ENCODE data around the gene RAB11B. TPM values are rescaled to one million over a fixed set of nuclear protein-coding genes. Genes with fewer than 3 reads are reported as not detected.
A peak's percentile ranks its signal among the peaks of the same experiment; 100 is the strongest.
"Not testable (repeated sequence)": the region's sequence is repeated elsewhere in the genome, so short reads cannot be mapped to it uniquely, and the experiment has no call there.

Gene RAB11B
- polyA plus RNA-seq, 6 donors from 2014 or later, result 47.9 to 81.2 (median 58.2) TPM

DNA sequence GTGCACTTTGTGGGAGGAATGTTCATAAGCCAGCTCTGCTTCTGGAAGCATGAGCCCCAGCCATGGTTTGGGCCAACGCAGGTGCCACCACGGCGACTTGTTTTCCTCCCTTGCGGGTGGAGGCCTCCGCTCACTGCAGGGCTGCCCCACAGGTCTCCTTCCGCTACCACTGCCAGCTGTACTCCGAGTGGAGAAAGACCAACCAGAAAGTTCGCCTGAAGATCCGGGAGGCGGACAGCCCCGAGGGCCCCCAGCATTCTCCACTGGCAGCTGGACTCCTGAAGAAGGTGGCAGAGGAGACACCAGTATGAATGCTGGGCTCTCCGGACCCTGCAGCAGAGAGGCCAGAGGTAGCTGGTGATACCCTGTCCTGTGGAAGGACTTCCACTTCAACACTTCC is 48.1 kb downstream of the RAB11B start:
- H3K27ac Mint-ChIP-seq, result no peak overlapping the region
- ATAC-seq (ENCODE audit: low read depth in 2 of 2), result no peak
- H3K36me3 Mint-ChIP-seq, result peaks cover 0 to 7% of the 10 kb centered on the region in 2 donors
- no peak overlapping the region for H3K4me3 Mint-ChIP-seq
- no peak for DNase-seq
- H3K27me3 Mint-ChIP-seq, result no peaks in the 10 kb centered on the region
- H3K4me1 Mint-ChIP-seq, result peaks cover 0 to 8% (median 4%) of the 10 kb centered on the region in 3 donors
- no peaks in the 10 kb centered on the region for H3K9me3 Mint-ChIP-seq

DNA sequence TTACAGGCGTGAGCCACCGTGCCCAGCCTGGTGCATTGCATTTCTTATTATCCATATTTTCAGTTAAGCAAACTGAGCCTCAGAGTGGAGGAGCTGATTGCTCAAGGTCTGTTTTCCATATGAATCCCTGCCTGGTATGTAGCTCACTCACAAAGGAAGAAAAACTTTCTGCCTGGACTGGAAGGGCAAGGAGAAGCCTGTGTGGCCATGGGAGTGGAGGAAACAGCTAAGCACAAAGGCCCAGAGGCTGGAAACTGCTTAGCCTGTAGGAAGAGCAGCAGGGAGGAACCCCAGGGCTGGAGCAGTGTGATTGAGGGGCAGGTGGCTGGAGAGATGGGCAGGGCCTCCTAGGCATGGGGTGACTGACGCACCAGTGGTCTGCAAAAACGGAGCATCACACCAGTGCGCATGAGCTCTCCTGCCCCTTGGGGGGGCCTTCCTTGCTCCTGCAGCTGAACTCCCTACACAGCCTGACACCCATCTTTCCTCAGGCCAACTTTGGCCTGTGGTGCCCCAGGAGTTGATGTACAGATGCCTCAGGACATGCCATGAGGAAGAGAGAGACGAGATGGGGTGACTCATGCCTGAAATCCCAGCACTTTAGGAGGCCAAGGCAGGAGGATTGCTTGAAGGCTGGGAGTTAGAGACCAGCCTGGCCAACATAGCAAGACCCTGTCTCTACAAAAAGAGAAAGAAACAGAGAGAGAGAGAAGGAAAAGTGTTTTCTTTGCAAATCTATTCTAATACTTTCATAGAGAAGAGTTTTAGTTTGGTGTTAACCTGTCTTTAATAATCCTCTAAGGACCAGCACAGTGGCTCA is 51.8 kb downstream of the RAB11B start:
- H3K4me3 Mint-ChIP-seq, result peak overlapping the region in 6 of 8 donors; percentile 0 to 77 (median 40)
- no peak for ATAC-seq (ENCODE audit: low read depth in 2 of 2)
- no peaks in the 10 kb centered on the region for H3K27me3 Mint-ChIP-seq
- peaks cover 20 to 25% (median 22%) of the 10 kb centered on the region in 3 donors for H3K4me1 Mint-ChIP-seq
- H3K27ac Mint-ChIP-seq, result peak overlapping the region in 2 of 6 donors; percentile 44
- peaks cover 0 to 13% of the 10 kb centered on the region in 2 donors for H3K36me3 Mint-ChIP-seq
- no peak for DNase-seq
- H3K9me3 Mint-ChIP-seq, result no peaks in the 10 kb centered on the region

DNA sequence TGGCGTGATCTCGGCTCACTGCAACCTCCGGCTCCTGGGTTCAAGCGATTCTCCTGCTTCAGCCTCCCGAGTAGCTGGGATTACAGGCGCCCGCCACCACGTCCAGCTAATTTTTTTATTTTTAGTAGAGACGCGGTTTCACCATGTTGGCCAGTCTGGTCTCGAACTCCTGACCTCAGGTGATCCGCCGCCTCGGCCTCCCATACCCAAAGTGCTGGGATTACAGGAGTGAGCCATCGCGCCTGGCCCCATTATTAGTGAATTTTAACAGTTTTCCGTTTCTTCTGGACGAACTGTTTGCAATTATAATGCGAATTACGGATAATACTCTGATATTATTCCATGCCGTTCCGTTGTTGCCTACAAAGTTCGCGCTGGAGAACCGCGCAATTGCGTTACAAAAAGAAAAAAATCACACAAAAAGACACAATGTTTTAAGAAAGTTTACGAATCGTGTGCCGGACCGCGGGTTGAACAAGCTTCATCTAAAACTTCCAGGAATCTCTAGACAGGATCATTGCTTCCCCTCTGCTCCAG is 54.0 kb downstream of the RAB11B start:
- not testable (repeated sequence) for DNase-seq; H3K27me3 Mint-ChIP-seq; H3K9me3 Mint-ChIP-seq; ATAC-seq (ENCODE audit: low read depth in 2 of 2)
- peaks cover 0 to 13% of the 10 kb centered on the region in 2 donors for H3K36me3 Mint-ChIP-seq
- H3K4me1 Mint-ChIP-seq, result peaks cover 34 to 43% (median 41%) of the 10 kb centered on the region in 3 donors
- peak overlapping the region; percentile 90 to 99 (median 98) for H3K27ac Mint-ChIP-seq
- H3K4me3 Mint-ChIP-seq, result peak overlapping the region; percentile 87 to 99 (median 96)

DNA sequence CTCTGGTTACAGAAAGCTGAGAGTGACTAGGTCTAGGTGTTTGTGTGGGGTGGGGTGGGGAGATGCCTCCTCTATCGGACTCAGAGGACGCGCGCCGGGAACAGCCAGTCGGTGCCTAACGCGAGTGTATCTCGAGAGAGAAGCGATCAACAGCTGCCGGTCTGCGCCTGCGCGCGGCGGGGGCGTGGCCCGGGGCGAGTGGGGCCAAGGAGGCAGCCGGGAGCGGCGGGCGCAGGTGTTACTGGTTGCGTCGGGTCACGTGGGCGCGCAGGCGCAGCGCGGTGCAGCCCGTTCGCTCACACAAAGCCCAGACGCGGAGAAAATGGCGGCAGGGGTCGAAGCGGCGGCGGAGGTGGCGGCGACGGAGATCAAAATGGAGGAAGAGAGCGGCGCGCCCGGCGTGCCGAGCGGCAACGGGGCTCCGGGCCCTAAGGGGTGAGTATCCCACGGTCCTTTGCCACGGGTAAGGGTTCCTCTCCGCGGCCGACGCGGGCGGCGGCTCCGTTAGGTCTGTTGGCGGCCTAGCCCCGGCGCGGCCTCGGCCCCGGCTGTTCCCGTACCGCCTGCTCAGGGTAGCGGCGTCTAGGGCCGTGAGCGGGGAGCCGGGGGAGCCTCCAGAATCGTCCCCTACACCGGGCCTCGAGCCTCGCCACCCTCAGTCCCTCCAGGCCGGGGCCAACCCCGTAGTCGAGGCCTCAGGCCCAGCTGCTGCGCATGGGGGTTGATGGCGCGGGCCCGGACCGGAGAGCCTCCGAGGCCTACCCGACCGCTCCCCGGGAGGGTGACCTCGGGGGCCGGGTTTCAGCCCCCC is 54.7 kb downstream of the RAB11B start, which contains the start of gene HNRNPM:
TSS of gene HNRNPM (plus strand) at position 299 of the 811 bp plus-strand sequence. CDS start at position 323, 24 bp downstream.
- peak within 1 kb of the TSS; percentile 91 to 99 (median 96) for H3K4me3 Mint-ChIP-seq
- peak; percentile 100 for DNase-seq
- H3K4me1 Mint-ChIP-seq, result peaks cover 37 to 47% (median 44%) of the 10 kb centered on the region in 3 donors
- H3K27ac Mint-ChIP-seq, result peak within 1 kb of the TSS; percentile 96 to 99 (median 99)
- peak; percentile 88 to 90 for ATAC-seq (ENCODE audit: low read depth in 2 of 2)
- no peaks in the 10 kb centered on the region for H3K27me3 Mint-ChIP-seq
- peaks cover 0 to 13% of the 10 kb centered on the region in 2 donors for H3K36me3 Mint-ChIP-seq
- H3K9me3 Mint-ChIP-seq, result no peaks in the 10 kb centered on the region

DNA sequence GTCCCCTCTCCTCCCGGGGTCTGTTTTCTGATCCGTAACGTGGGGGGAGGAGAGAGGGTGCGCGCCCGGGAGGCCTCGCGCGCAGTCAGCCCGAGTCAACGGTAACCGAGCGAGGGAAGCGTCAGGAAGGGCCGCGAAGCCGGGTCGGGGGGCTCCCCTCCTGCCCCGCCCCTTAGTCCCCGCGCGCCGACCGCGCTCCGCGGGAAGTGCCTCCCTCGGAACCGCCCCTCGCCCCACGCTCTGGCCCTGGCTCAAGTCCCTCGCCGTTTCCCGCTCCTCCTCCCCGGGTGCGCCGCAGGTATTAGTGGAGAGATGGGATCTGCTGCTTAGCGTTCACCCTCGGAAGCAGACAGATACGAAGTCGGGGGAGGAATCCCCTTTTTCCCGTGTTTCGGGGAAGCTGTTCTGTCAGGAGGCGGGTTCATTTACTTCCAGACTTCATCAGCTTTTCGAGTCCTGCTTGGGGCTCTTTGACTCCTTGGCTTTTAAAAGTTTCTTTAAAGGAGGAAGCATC is 55.4 kb downstream of the RAB11B start:
- peak overlapping the region; percentile 74 to 97 (median 94) for H3K27ac Mint-ChIP-seq
- peaks cover 41 to 52% (median 48%) of the 10 kb centered on the region in 3 donors for H3K4me1 Mint-ChIP-seq
- H3K27me3 Mint-ChIP-seq, result no peaks in the 10 kb centered on the region
- ATAC-seq (ENCODE audit: low read depth in 2 of 2) (peak; percentile 4 to 16), DNase-seq (peak; percentile 44)
- peaks cover 0 to 13% of the 10 kb centered on the region in 2 donors for H3K36me3 Mint-ChIP-seq
- H3K9me3 Mint-ChIP-seq, result no peaks in the 10 kb centered on the region
- peak overlapping the region; percentile 91 to 99 (median 95) for H3K4me3 Mint-ChIP-seq

DNA sequence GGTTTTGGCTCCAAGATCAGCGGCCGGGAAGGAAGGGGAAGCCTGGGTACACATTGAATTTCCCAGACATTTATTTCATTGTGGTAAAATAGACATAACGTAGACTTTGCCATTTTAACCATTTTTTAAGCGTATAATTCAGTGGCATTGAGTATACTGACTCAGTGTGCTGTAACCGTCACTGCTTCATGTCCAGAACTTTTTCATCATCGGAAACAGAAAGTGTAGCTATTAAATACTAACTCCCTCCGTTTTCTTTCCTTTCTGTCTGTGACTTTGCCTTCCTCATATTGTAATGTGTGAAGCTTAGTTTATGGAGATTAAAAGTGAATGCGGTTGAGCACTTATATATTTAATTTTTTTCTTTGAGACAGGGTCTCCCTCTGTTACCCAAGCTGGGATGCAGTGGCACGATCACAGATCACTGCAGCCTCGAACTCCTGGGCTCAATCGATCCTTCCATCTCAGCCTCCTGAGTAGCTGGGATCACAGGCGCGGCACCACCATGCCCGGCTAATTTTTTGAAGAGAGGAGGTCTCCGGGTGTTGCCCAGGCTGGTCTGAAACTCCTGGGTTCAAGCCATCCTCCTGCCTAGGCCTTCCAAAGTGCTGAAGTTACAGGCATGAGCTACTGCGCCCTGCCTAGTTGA is 56.0 kb downstream of the RAB11B start:
- ATAC-seq (ENCODE audit: low read depth in 2 of 2) (no peak), DNase-seq (no peak)
- Mint-ChIP-seq H3K9me3 (no peaks in the 10 kb centered on the region), H3K4me3 (peak overlapping the region; percentile 91 to 99 (median 95)), H3K27ac (peak overlapping the region; percentile 74 to 97 (median 94)), H3K4me1 (peaks cover 43 to 58% (median 52%) of the 10 kb centered on the region in 3 donors), H3K36me3 (peaks cover 0 to 13% of the 10 kb centered on the region in 2 donors), H3K27me3 (no peaks in the 10 kb centered on the region)

- Mint-ChIP-seq H3K4me3 (peak overlapping the region in 4 of 8 donors; percentile 25 to 80 (median 46)), H3K27me3 (no peaks in the 10 kb centered on the region), H3K27ac (peak overlapping the region in 3 of 6 donors; percentile 12 to 21 (median 19)), H3K36me3 (peaks cover 0 to 9% of the 10 kb centered on the region in 2 donors), H3K4me1 (peaks cover 64 to 82% (median 79%) of the 10 kb centered on the region in 3 donors), H3K9me3 (no peaks in the 10 kb centered on the region)
- no peak for DNase-seq
- ATAC-seq (ENCODE audit: low read depth in 2 of 2), result no peak
Observed at GRCh38 chr19:8449830-8450229, 59.7 kb downstream of the RAB11B start.

- H3K9me3 Mint-ChIP-seq, result no peaks in the 10 kb centered on the region
- DNase-seq, result no peak
- ATAC-seq (ENCODE audit: low read depth in 2 of 2), result no peak
- peak overlapping the region in 5 of 6 donors; percentile 40 to 89 (median 70) for H3K27ac Mint-ChIP-seq
- no peaks in the 10 kb centered on the region for H3K27me3 Mint-ChIP-seq
- H3K36me3 Mint-ChIP-seq, result peaks cover 3 to 5% of the 10 kb centered on the region in 2 donors
- peaks cover 63 to 88% (median 76%) of the 10 kb centered on the region in 3 donors for H3K4me1 Mint-ChIP-seq
- peak overlapping the region in 5 of 8 donors; percentile 15 to 66 (median 35) for H3K4me3 Mint-ChIP-seq
Observed at GRCh38 chr19:8451377-8451776, 61.2 kb downstream of the RAB11B start.

DNA sequence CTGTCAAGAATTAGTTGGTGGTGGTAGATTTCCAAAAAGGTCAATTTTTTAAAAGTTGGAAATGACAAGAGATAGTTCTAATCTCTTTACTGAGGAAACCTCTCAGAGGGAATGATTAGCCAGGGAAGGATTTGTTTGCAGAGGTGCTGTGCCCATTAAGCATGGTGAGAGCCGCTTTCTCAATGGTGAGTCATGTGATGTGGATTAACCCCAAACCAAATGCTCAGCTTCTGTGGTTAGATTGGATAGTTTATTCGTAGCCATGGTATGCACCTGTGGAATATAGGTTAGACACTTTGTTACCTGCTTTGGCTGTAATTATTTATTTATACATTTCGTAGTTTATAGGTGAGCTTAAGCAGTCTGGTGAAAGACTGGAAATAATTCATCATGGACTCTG is 61.7 kb downstream of the RAB11B start:
- H3K36me3 Mint-ChIP-seq, result peaks cover 6 to 8% of the 10 kb centered on the region in 2 donors
- H3K4me3 Mint-ChIP-seq, result peak overlapping the region in 2 of 8 donors; percentile 20 to 66
- ATAC-seq (ENCODE audit: low read depth in 2 of 2) (no peak), DNase-seq (no peak)
- H3K27ac Mint-ChIP-seq, result peak overlapping the region in 2 of 6 donors; percentile 40 to 70
- peaks cover 62 to 88% (median 71%) of the 10 kb centered on the region in 3 donors for H3K4me1 Mint-ChIP-seq
- no peaks in the 10 kb centered on the region for H3K27me3 Mint-ChIP-seq
- H3K9me3 Mint-ChIP-seq, result no peaks in the 10 kb centered on the region

GRCh38 chr19:8452446-8453123 is 62.4 kb downstream of the RAB11B start:
- Mint-ChIP-seq H3K27ac (peak overlapping the region in 2 of 6 donors; percentile 21 to 78), H3K27me3 (no peaks in the 10 kb centered on the region), H3K9me3 (no peaks in the 10 kb centered on the region)

DNA sequence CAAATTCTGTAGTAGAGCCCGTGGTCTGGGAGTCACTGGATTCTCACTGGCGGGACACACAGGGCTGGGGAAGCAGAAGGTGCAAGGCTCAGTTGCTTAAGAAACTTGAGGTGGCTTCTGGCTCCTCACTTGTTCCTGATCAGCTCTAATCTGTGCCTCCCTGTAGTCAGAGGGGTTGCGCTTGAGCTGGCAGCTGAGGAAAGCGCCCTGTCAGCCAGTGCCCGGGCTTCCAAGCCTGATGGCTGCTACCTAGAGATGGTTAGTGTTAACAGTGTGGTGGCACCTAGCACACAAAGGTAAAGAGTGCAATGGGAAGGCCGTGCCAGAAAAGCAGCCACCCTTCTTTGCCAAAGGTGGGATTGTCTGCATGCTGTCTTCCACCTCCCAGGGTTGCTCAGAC is 63.5 kb downstream of the RAB11B start:
- Mint-ChIP-seq H3K4me3 (peak overlapping the region in 3 of 8 donors; percentile 12 to 22 (median 18)), H3K9me3 (no peaks in the 10 kb centered on the region), H3K27me3 (no peaks in the 10 kb centered on the region), H3K4me1 (peaks cover 55 to 83% (median 63%) of the 10 kb centered on the region in 3 donors), H3K36me3 (peaks cover 6 to 8% of the 10 kb centered on the region in 2 donors), H3K27ac (peak overlapping the region in 3 of 6 donors; percentile 14 to 76 (median 19))
- ATAC-seq (ENCODE audit: low read depth in 2 of 2) (no peak), DNase-seq (no peak)

More at GRCh38 chr19:8452446-8453123, 62.4 kb downstream of the RAB11B start:
- peaks cover 56 to 81% (median 64%) of the 10 kb centered on the region in 3 donors for H3K4me1 Mint-ChIP-seq
- no peak overlapping the region for H3K4me3 Mint-ChIP-seq
- peaks cover 6 to 8% of the 10 kb centered on the region in 2 donors for H3K36me3 Mint-ChIP-seq
- no peak for ATAC-seq (ENCODE audit: low read depth in 2 of 2)
- no peak for DNase-seq

All from naive B cell (primary cell).